ENCODE measurements around the gene MSI2. TPM values are rescaled to one million over a fixed set of nuclear protein-coding genes. Genes with fewer than 3 reads are reported as not detected.

Gene MSI2
- total and polyA plus RNA-seq, 9 of the 15 experiments (the other 6 are each of a cell fraction or from before 2014, with no cell fraction given): 4.6 to 61.8 (median 42.4) TPM

DNA sequence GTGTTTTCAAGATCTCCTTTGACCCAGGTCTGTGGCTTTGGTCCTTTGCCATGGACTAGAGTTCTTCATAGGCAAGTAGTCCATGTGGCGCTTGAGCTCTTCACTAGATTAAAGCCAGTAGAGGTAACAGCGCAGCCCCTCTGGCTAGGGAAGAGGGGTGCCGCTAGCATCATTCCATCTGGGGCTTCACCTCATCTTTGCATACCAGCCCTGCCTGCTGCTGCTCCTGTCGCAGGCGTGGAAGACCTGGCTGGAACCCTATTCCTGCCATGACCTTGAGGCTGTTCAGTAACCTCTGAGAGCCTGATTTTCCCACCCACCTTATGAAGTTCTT, 198.4 kb downstream of the MSI2 start:
- H4K20me1 ChIP-seq (replicated peaks; ENCODE audit: control insufficient read depth, insufficient read depth, low read length): no peaks in the 10 kb centered on the region; the same call in 1 of the 2 replicates
- intact Hi-C loops (cut with micrococcal nuclease) (loop anchor here (5.0 kb wide), 1 partner anchor 218 kb away; no protein-coding TSS in a partner anchor), in situ Hi-C loops (cut with MboI) (no loop called here)
- no TSS peak for BruUV-seq (replicated peaks)
- H3K4me3 ChIP-seq: no peak overlapping the region
- DNase-seq (ENCODE audit: extremely low read depth in 1 of 4, low spot score in 3 of 4): no peak
- H2AFZ ChIP-seq (ENCODE audit: low read depth, low read length): no peak overlapping the region
- TF ChIP-seq NR1H2 (CRISPR knock-in tag; IDR thresholded peaks at IDR 0.05) (no peak), TAF9B (IDR thresholded peaks at IDR 0.05; ENCODE audit: partially characterized antibody) (no peak), NELFE (IDR thresholded peaks at IDR 0.05; ENCODE audit: insufficient read depth, insufficient read length) (no peak)
- TF ChIP-seq, protein P1, sequence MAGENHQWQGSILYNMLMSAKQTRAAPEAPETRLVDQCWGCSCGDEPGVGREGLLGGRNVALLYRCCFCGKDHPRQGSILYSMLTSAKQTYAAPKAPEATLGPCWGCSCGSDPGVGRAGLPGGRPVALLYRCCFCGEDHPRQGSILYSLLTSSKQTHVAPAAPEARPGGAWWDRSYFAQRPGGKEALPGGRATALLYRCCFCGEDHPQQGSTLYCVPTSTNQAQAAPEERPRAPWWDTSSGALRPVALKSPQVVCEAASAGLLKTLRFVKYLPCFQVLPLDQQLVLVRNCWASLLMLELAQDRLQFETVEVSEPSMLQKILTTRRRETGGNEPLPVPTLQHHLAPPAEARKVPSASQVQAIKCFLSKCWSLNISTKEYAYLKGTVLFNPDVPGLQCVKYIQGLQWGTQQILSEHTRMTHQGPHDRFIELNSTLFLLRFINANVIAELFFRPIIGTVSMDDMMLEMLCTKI (IDR thresholded peaks at IDR 0.05; ENCODE audit: partially characterized antibody): no peak
- H3K36me3 ChIP-seq (ENCODE audit: control insufficient read depth, insufficient read depth, low read length): peaks cover 3% of the 10 kb centered on the region; the same call in 1 of the 3 replicates
- no peak for ATAC-seq
- no peaks in the 10 kb centered on the region for H3K9me3 ChIP-seq (replicated peaks; ENCODE audit: control insufficient read depth, insufficient read depth, low read depth, low read length)
- no peak overlapping the region for H3K9ac ChIP-seq (ENCODE audit: insufficient read depth in 1 of 2, low read depth in 2 of 2, low read length in 2 of 2)
- ChIA-PET CTCF (ENCODE audit: low intra/inter-chr PET ratio) (no interaction called here), POLR2A (interaction anchor here (1.1 kb wide), 1 partner anchor 9 kb away, joined by 3 read pairs; no protein-coding TSS in a partner anchor)
- H3K4me2 ChIP-seq (ENCODE audit: insufficient read depth, low read length): no peak overlapping the region
- peaks cover 11% of the 10 kb centered on the region; the same call in 2 of the 3 replicates for H3K79me2 ChIP-seq (ENCODE audit: control insufficient read depth, insufficient read depth, low read length)
- H3K4me1 ChIP-seq (replicated peaks in 1 of 2; ENCODE audit: control insufficient read depth in 2 of 2, insufficient read depth in 2 of 2, low read length in 2 of 2): peaks cover 8 to 13% of the 10 kb centered on the region in 2 experiments; a peak in 4 of 5 replicates
- H3K27me3 ChIP-seq (ENCODE audit: control insufficient read depth in 2 of 2, insufficient read depth in 2 of 2, low read length in 2 of 2): no peaks in the 10 kb centered on the region
- peaks cover 4% of the 10 kb centered on the region for H3K9me1 ChIP-seq (ENCODE audit: control insufficient read depth, insufficient read depth, low read length)
- no peak overlapping the region for H3K27ac ChIP-seq (ENCODE audit: extremely low read depth, low read depth, low read length)
- WGBS (ENCODE audit: insufficient coverage, low coverage, missing lambda C conversion rate): 89% methylated on average over 5 of the region's 5 CpGs
- FAIRE-seq: no peak

All from K562 (cell line).